Endothelial cell of umbilical vein (primary cell): Measurements from ENCODE around the gene SPTBN4.

Experiments
- CTCF ChIP-seq, 2 donors: IDR thresholded peaks; 1 replicate in 1 of 2; 2 replicates in 1 of 2; pipeline ENCODE4 v1.5.1; 2011; ENCODE audit warnings: low read length in 2 of 2, mild to moderate bottlenecking in 2 of 2, moderate library complexity in 2 of 2, control low read depth in 1 of 2, inconsistent platforms in 1 of 2, low read depth in 1 of 2; ENCODE audit not compliant: insufficient read depth in 1 of 2; ENCODE audit errors: extremely low read depth in 1 of 2
- FOS ChIP-seq: IDR thresholded peaks from 2 replicates; pipeline ENCODE4 v1.6.1; 2011; ENCODE audit warnings: mild to moderate bottlenecking, low read length, moderate library complexity, borderline replicate concordance; ENCODE audit not compliant: insufficient read depth
- MYC ChIP-seq: IDR thresholded peaks from one replicate; pipeline ENCODE4 v1.6.1; 2011; ENCODE audit warnings: mild to moderate bottlenecking, low read depth, low read length
- POLR2A ChIP-seq: IDR thresholded peaks from 2 replicates; pipeline ENCODE4 v1.6.1; 2012; ENCODE audit warnings: low read depth, mild to moderate bottlenecking, control low read depth, low read length
- TF ChIP-seq, protein P1 (sequence below): IDR thresholded peaks from 2 replicates; pipeline ENCODE4 v1.6.1; 2011; ENCODE audit not compliant: insufficient read depth, insufficient read length

- no peak for TF ChIP-seq POLR2A
- no peak for TF ChIP-seq CTCF (IDR thresholded peaks at IDR 0.05; ENCODE audit: extremely low read depth in 1 of 2, insufficient read depth in 1 of 2, low read depth in 1 of 2, low read length in 2 of 2)
- no peak for TF ChIP-seq MYC
- TF ChIP-seq, protein P1, sequence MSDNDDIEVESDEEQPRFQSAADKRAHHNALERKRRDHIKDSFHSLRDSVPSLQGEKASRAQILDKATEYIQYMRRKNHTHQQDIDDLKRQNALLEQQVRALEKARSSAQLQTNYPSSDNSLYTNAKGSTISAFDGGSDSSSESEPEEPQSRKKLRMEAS, result no peak
- TF ChIP-seq FOS, result no peak
Measured at GRCh38 chr19:40594657-40595091, 127.9 kb downstream of the SPTBN4 start.
